Cardiac muscle cell (in vitro differentiated cells and primary cell): Measurements from ENCODE around the gene RYR1. TPM values are rescaled to one million over a fixed set of nuclear protein-coding genes. Genes with fewer than 3 reads are reported as not detected.

Experiments used
- DNase-seq, 2 donors: peaks; one replicate each; pipeline versions ENCODE4 v3.0.0 to v3.0.0-alpha.2; 2010 to 2017; ENCODE audit warnings: low read depth in 1 of 2, low spot score in 1 of 2
- H3K27ac ChIP-seq: fragments of 200-600 bp; sonication (generic); 2 replicates; pipeline ENCODE4 v1.5.1; 2016
- H3K27me3 ChIP-seq: fragments of 200-600 bp; sonication (generic); 2 replicates; pipeline ENCODE4 v1.6.0; 2016; ENCODE audit warnings: control low read depth
- H3K36me3 ChIP-seq: fragments of 200-600 bp; sonication (generic); 2 replicates; pipeline ENCODE4 v1.5.1; 2016; ENCODE audit warnings: control low read depth
- H3K4me1 ChIP-seq: fragments of 200-600 bp; sonication (generic); 2 replicates; pipeline ENCODE4 v1.8.1; 2017; ENCODE audit warnings: low read depth, mild to moderate bottlenecking, mixed run types
- H3K4me3 ChIP-seq: fragments of 200-600 bp; sonication (generic); 2 replicates; pipeline ENCODE4 v1.5.1; 2016; ENCODE audit warnings: mild to moderate bottlenecking
- H3K9me3 ChIP-seq: fragments of 200-600 bp; sonication (generic); 2 replicates; pipeline ENCODE4 v1.5.1; 2017; ENCODE audit warnings: low read depth, mild to moderate bottlenecking, control low read depth
- polyA plus RNA-seq: library from polyadenylated mRNA; unstranded; fragments of >200 nt; fragmentation: Nextera tagmentation; extraction: Ambion mirVana; gene quantifications from 2 replicates; pipeline ENCODE4 v1.2.1, GENCODE V29; 2016
- total RNA-seq: library from RNA; depleted of rRNA; stranded (reverse); fragments of >200 nt; gene quantifications from 2 replicates; pipeline ENCODE4 v1.2.3, GENCODE V29; 2016
- TF ChIP-seq, protein P1 (sequence below): IDR thresholded peaks from 2 replicates; pipeline ENCODE4 v1.5.1; 2012; ENCODE audit warnings: low read depth, mild to moderate bottlenecking, low read length

RYR1 gene
- total and polyA plus RNA-seq, 2 experiments from 2014 or later, result 0.71 to 12.8 TPM

DNA sequence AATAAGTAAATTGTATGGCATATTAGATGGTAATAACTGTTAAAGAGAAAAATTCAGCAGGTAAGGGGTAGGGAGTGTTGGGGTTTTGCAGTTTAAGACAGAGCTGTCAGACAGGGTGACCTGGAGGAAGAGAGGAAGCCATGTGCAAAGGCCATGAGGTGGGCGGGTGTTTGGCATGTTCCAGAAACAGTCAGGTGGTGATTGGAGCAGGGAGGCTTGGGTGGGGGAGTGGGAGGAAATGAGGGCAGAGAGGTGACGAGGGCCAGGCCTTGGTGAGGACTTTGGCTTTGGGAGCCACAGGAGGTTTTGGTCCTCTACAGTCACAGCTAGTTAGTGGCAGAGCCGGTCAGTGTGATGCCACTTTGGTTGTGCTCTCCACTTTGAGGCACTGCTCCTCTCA is 20.1 kb downstream of the RYR1 start:
- H3K27ac ChIP-seq, result no peak overlapping the region
- no peak for DNase-seq
- no peak overlapping the region for H3K4me3 ChIP-seq
- H3K4me1 ChIP-seq, result no peaks in the 10 kb centered on the region
- H3K27me3 ChIP-seq, result no peaks in the 10 kb centered on the region
- no peaks in the 10 kb centered on the region for H3K9me3 ChIP-seq
- TF ChIP-seq, protein P1, sequence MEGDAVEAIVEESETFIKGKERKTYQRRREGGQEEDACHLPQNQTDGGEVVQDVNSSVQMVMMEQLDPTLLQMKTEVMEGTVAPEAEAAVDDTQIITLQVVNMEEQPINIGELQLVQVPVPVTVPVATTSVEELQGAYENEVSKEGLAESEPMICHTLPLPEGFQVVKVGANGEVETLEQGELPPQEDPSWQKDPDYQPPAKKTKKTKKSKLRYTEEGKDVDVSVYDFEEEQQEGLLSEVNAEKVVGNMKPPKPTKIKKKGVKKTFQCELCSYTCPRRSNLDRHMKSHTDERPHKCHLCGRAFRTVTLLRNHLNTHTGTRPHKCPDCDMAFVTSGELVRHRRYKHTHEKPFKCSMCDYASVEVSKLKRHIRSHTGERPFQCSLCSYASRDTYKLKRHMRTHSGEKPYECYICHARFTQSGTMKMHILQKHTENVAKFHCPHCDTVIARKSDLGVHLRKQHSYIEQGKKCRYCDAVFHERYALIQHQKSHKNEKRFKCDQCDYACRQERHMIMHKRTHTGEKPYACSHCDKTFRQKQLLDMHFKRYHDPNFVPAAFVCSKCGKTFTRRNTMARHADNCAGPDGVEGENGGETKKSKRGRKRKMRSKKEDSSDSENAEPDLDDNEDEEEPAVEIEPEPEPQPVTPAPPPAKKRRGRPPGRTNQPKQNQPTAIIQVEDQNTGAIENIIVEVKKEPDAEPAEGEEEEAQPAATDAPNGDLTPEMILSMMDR, result no peak
- no peaks in the 10 kb centered on the region for H3K36me3 ChIP-seq

DNA sequence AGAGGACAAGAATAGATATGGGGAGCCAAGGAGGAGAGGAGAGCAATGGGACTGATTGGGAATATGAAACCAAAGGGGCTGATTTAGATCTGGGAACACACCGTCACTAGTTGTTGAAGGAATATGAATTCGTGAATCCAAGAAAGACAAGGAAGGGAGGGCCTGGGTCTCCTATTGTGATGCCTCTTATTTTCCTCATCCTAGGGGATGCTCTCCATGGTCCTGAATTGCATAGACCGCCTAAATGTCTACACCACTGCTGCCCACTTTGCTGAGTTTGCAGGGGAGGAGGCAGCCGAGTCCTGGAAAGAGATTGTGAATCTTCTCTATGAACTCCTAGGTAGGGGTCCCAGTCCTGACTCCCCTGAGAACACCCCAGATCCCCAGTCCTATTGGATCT is 21.5 kb downstream of the RYR1 start:
- Histone ChIP-seq H3K9me3 (no peaks in the 10 kb centered on the region), H3K27ac (no peak overlapping the region), H3K36me3 (peaks cover 3% of the 10 kb centered on the region), H3K4me3 (no peak overlapping the region), H3K27me3 (no peaks in the 10 kb centered on the region), H3K4me1 (no peaks in the 10 kb centered on the region)
- TF ChIP-seq, protein P1, result no peak
- peak; percentile 27 to 79 for DNase-seq

DNA sequence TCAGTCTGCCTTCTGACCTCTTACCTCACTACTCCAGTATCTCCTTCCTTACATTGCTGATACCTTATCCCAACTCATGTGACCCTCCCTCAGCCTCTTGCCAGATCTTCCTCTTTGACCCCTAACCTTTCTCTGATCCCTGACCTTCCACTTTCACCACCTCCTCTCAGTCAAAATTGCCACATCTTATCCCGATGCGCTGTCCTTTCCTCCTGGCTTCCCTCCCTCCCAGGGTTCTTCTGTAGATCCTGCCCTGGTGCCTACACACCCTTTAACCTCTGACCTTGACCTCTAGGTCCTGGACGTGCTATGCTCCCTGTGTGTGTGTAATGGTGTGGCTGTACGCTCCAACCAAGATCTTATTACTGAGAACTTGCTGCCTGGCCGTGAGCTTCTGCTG is 23.7 kb downstream of the RYR1 start:
- DNase-seq, result no peak
- Histone ChIP-seq H3K9me3 (no peaks in the 10 kb centered on the region), H3K4me3 (no peak overlapping the region), H3K27me3 (no peaks in the 10 kb centered on the region), H3K36me3 (peaks cover 3% of the 10 kb centered on the region), H3K4me1 (no peaks in the 10 kb centered on the region), H3K27ac (no peak overlapping the region)
- TF ChIP-seq, protein P1, result no peak

DNA sequence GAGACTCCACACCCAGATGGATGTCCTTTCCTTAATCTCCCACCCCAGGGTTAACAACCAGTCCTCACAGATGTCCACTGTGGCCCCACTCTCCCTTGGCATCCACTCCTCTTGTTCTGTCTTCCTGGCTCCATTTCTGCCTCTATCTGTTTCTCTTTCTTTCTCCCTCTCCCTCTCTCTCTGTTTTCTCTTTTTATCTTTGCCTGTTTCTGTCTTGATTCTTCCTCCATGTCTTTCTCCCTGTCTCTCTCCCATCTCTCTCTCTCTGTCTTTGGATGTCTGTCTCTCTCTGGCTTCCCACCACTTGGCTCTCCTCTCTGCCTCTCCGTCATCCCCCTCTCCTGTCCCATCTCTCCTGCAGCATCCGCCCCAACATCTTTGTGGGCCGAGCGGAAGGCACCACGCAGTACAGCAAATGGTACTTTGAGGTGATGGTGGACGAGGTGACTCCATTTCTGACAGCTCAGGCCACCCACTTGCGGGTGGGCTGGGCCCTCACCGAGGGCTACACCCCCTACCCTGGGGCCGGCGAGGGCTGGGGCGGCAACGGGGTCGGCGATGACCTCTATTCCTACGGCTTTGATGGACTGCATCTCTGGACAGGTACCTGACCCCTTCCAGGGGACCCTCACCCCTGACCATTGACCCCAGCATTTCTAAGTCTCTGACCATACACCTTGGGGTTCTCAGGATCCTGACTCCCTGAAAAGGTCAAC is 24.4 kb downstream of the RYR1 start:
- Histone ChIP-seq H3K9me3 (no peaks in the 10 kb centered on the region), H3K4me1 (no peaks in the 10 kb centered on the region), H3K4me3 (no peak overlapping the region), H3K27ac (no peak overlapping the region), H3K36me3 (peaks cover 3% of the 10 kb centered on the region), H3K27me3 (no peaks in the 10 kb centered on the region)
- DNase-seq, result no peak
- TF ChIP-seq, protein P1, result no peak

DNA sequence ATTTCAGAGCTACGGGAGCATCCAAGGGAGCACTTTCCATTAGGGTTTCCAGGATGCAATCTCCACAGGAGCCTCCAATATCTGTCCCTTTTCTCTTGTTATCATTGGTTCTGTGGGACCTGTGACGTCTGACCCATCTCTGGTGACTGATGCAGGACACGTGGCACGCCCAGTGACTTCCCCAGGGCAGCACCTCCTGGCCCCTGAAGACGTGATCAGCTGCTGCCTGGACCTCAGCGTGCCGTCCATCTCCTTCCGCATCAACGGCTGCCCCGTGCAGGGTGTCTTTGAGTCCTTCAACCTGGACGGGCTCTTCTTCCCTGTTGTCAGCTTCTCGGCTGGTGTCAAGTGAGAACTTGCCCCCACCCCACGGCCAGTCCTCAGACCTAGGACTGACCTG is 25.5 kb downstream of the RYR1 start:
- no peak overlapping the region for H3K4me3 ChIP-seq
- H3K9me3 ChIP-seq, result no peaks in the 10 kb centered on the region
- H3K36me3 ChIP-seq, result peaks cover 3% of the 10 kb centered on the region
- no peak for DNase-seq
- H3K27ac ChIP-seq, result no peak overlapping the region
- no peaks in the 10 kb centered on the region for H3K27me3 ChIP-seq
- TF ChIP-seq, protein P1, result no peak
- H3K4me1 ChIP-seq, result no peaks in the 10 kb centered on the region

DNA sequence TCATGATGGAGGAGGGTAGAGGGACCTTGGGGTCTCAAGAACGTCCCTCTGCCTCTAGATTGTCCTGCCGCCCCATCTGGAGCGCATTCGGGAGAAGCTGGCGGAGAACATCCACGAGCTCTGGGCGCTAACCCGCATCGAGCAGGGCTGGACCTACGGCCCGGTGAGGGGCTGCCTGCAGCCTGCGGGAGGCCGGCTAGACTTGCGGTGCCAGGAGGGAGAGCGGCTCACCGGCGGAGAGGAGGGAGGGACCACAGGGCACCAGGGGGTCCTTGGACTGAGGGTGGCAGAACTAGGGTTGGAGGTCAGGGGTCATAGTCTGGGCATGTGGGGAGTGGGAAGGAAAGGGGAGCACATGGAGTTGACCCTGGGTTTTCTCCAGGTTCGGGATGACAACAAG is 29.9 kb downstream of the RYR1 start:
- TF ChIP-seq, protein P1, result no peak
- no peak for DNase-seq
- Histone ChIP-seq H3K27ac (no peak overlapping the region), H3K36me3 (peaks cover 3% of the 10 kb centered on the region), H3K4me1 (no peaks in the 10 kb centered on the region), H3K4me3 (no peak overlapping the region), H3K27me3 (no peaks in the 10 kb centered on the region), H3K9me3 (no peaks in the 10 kb centered on the region)
